GM10266 (cell line): ENCODE measurements around the gene SLC45A3.
"Not testable (repeated sequence)": the region's sequence is repeated elsewhere in the genome, so short reads cannot be mapped to it uniquely, and the experiment has no call there.

ENCODE experiments used
- DNase-seq: peaks from one replicate; pipeline ENCODE4 v3.0.0; 2012; ENCODE audit errors: extremely low spot score
- CTCF ChIP-seq: IDR thresholded peaks from 2 replicates; pipeline ENCODE4 v1.5.1; 2012; ENCODE audit warnings: mild to moderate bottlenecking, low read depth; ENCODE audit not compliant: control insufficient read depth, insufficient read depth; ENCODE audit errors: missing control alignments

SLC45A3 gene

GRCh38 chr1:205645519-205645918, 34.8 kb downstream of the SLC45A3 start:
- DNase-seq, result no peak
- no peak for TF ChIP-seq CTCF

GRCh38 chr1:205642679-205643307, 37.5 kb downstream of the SLC45A3 start:
- DNase-seq, result no peak
- no peak for TF ChIP-seq CTCF

- no peak for TF ChIP-seq CTCF
- DNase-seq, result no peak
Observed at GRCh38 chr1:205639567-205639966, 40.7 kb downstream of the SLC45A3 start.

GRCh38 chr1:205637854-205638468, 42.3 kb downstream of the SLC45A3 start:
- no peak for DNase-seq
- TF ChIP-seq CTCF, result no peak

GRCh38 chr1:205636732-205637131, 43.6 kb downstream of the SLC45A3 start:
- no peak for TF ChIP-seq CTCF

GRCh38 chr1:205636138-205636530, 44.2 kb downstream of the SLC45A3 start:
- not testable (repeated sequence) for DNase-seq

More at GRCh38 chr1:205636732-205637131, 43.6 kb downstream of the SLC45A3 start:
- DNase-seq, result no peak

- no peak for DNase-seq
- no peak for TF ChIP-seq CTCF
Observed at GRCh38 chr1:205633421-205633976, 46.8 kb downstream of the SLC45A3 start.
